Panc1 (cell line): ENCODE measurements around the gene ZFP3. TPM values are rescaled to one million over a fixed set of nuclear protein-coding genes. Genes with fewer than 3 reads are reported as not detected.
"Not testable (repeated sequence)": the region's sequence is repeated elsewhere in the genome, so short reads cannot be mapped to it uniquely, and the experiment has no call there.

Experiments
- ATAC-seq: fragments of 200-7000 bp; cut with Tn5 transposase; 2 replicates; pipeline ENCODE4 v1.9.1; 2020; ENCODE audit warnings: mild to moderate bottlenecking, moderate library complexity
- Bru-seq: library from RNA; stranded (reverse); fragments of 400-500 nt; gene quantifications from one replicate; lab custom pipeline; 2021; lab: Mats Ljungman, UMichigan
- BruChase-seq, 2 experiments: library from RNA; stranded (reverse); fragments of 400-500 nt; gene quantifications; one replicate each; lab custom pipeline; 2021; lab: Mats Ljungman, UMichigan
- BruUV-seq: library from RNA; stranded (reverse); fragments of 400-500 nt; replicated peaks from 2 replicates; lab custom pipeline; 2021; lab: Mats Ljungman, UMichigan
- CTCF ChIA-PET: fragments of 300-600 bp; sonication (Branson Sonifier 250); formaldehyde crosslinking; loops from one replicate; lab custom pipeline; 2022; ENCODE audit warnings: antibody characterized with exemption; lab: Charles Lee
- POLR2A ChIA-PET: fragments of 300-600 bp; sonication (Branson Sonifier 250); formaldehyde crosslinking; loops from one replicate; lab custom pipeline; 2022; ENCODE audit warnings: antibody characterized with exemption; lab: Charles Lee
- DNase-seq: peaks from one replicate; pipeline ENCODE4 v3.0.0-alpha.2; 2010; ENCODE audit warnings: low read depth, low spot score
- H3K27ac ChIP-seq: 2 replicates; pipeline ENCODE4 v1.5.1; 2011; ENCODE audit warnings: mild to moderate bottlenecking, low read length, inconsistent platforms
- H3K27me3 ChIP-seq: fragments of 200-500 bp; sonication (Bioruptor generic); 2 replicates; pipeline ENCODE4 v1.6.0; 2014; ENCODE audit warnings: low read length, inconsistent platforms; ENCODE audit not compliant: control insufficient read depth, insufficient read depth
- H3K36me3 ChIP-seq: fragments of 200-500 bp; sonication (Bioruptor generic); 2 replicates; pipeline ENCODE4 v1.5.1; 2014; ENCODE audit warnings: inconsistent platforms, mild to moderate bottlenecking, low read length, moderate library complexity; ENCODE audit not compliant: control insufficient read depth, insufficient read depth
- H3K4me1 ChIP-seq: 2 replicates; pipeline ENCODE4 v1.5.1; 2011; ENCODE audit warnings: inconsistent platforms, mild to moderate bottlenecking, low read length, moderate library complexity; ENCODE audit not compliant: control insufficient read depth, insufficient read depth
- H3K4me3 ChIP-seq, 2 experiments: 2 replicates each; pipeline ENCODE4 v1.5.1; 2011 to 2012; ENCODE audit warnings: low read depth in 2 of 2, low read length in 2 of 2, mild to moderate bottlenecking in 2 of 2, inconsistent platforms in 1 of 2, moderate library complexity in 1 of 2
- H3K9me3 ChIP-seq: fragments of 200-500 bp; sonication (Bioruptor generic); 2 replicates; pipeline ENCODE4 v1.5.1; 2014; ENCODE audit warnings: low read depth, mild to moderate bottlenecking, inconsistent platforms, low read length, moderate library complexity; ENCODE audit not compliant: control insufficient read depth, insufficient read depth
- POLR2AphosphoS5 ChIP-seq: IDR thresholded peaks from 2 replicates; pipeline ENCODE4 v1.6.1; 2012; ENCODE audit warnings: mild to moderate bottlenecking, low read depth, low read length, moderate library complexity
- REST ChIP-seq, 2 experiments: IDR thresholded peaks; 2 replicates each; pipeline ENCODE4 v1.6.1; 2011 to 2012; ENCODE audit warnings: low read depth in 2 of 2, control low read depth in 1 of 2, low read length in 1 of 2, mild to moderate bottlenecking in 1 of 2, moderate library complexity in 1 of 2; ENCODE audit not compliant: insufficient read depth in 1 of 2
- SIN3A ChIP-seq: IDR thresholded peaks from 2 replicates; pipeline ENCODE4 v1.6.1; 2012; ENCODE audit warnings: low read depth, mild to moderate bottlenecking, low read length, moderate library complexity, borderline replicate concordance; ENCODE audit not compliant: insufficient read depth
- TCF7L2 ChIP-seq: IDR thresholded peaks from 2 replicates; pipeline ENCODE4 v1.6.1; 2011; ENCODE audit warnings: mild to moderate bottlenecking, low read depth, low read length, inconsistent platforms
- in situ Hi-C: cut with HindIII; loops from 2 replicates; pipeline ENCODE4 v1.10.0; 2016; ENCODE audit warnings: low sequenced_read_pairs, low pct_unique_long_range_greater_than_20kb
- intact Hi-C: fragments of 100-400 bp; cut with micrococcal nuclease; formaldehyde crosslinking; loops from one replicate; pipeline ENCODE4 v1.10.0; 2022; ENCODE audit not compliant: unreplicated experiment
- long read RNA-seq: library from polyadenylated mRNA; unstranded; transcript quantifications from one replicate; pipeline ENCODE4 v2.0.0, GENCODE V29; 2021; ENCODE audit not compliant: unreplicated experiment
- polyA plus RNA-seq: library from polyadenylated mRNA; unstranded; fragments of >200 nt; gene quantifications from one replicate; pipeline ENCODE4 v1.2.1, GENCODE V29; 2012; ENCODE audit warnings: missing spikeins; ENCODE audit not compliant: insufficient read length
- total RNA-seq: library from RNA; stranded (reverse); gene quantifications from one replicate; pipeline ENCODE4 v1.2.1, GENCODE V29; 2021; ENCODE audit not compliant: unreplicated experiment
- TF ChIP-seq, protein P1 (sequence below): fragments of 450-650 bp; IDR thresholded peaks from 2 replicates; pipeline ENCODE4 v1.5.1; 2017; ENCODE audit warnings: mild to moderate bottlenecking

The ZFP3 gene
- total RNA-seq (not detected), Bru-seq, nascent RNA (percentile 15 among the genes with signal in this experiment), BruChase-seq, experiment 1, labeled RNA remaining after a 2-hour chase (percentile 14 among the genes with signal in this experiment), BruChase-seq, experiment 2, labeled RNA remaining after a 6-hour chase (percentile 23 among the genes with signal in this experiment)
- not detected for polyA plus RNA-seq
- long read RNA-seq, result 0 reads

DNA sequence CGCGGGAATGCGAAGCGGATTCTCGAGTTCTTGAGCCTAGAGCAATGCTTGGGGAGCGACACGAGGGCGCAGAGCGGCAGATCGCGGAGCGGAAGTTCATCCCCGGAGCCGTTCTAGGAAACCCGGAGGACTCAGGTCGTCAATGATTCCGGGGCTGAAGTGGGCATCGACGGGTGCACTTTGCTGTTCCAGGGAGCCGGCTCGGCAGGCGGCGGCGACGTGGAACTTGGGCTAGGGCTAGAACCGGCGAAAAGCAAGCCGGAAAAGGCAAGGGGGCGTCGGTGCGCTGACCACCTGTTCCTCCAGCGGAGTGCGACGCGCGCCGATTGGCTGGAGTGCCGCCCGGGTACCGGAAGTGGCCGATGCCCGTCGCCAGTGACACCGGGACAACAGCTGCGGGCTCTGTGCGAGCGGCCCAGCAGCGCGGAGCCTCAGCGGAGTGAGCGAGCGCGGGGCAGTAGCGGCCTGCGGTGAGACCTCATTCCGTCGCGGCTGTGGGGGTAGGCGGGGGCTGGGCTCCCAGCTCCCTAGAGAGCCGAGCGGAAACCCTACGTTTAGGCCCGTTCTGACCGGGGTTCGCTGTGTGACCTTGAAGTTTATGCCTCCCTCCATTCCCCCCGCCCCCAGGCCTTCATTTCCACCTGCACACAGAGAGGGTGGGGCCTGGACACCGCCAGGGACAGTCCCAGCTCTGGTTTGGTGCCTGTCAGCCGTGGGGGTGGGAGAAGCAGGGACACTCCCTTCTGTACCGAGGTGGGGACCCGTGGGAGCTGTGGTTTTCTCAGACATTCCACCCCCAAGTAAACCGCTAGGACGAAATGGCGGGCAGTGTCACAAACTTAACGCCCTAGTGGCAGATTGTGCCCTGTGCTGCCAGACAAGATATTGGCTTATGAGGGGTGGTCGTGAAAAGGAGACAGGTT lies at the start of gene ZFP3:
Gene ZFP3 (plus strand): TSS at position 362 of the 923 bp plus-strand sequence. CDS start 13,038 bp downstream, outside the sequence.
- no peak for DNase-seq
- CTCF ChIA-PET, result no interaction called here
- Histone ChIP-seq H3K4me1 (no peaks in the 10 kb centered on the region), H3K4me3 (peak within 1 kb of the TSS in 1 of 2 experiments; percentile 31; a peak in 1 of 4 replicates), H3K36me3 (no peaks in the 10 kb centered on the region), H3K9me3 (0 out of 2 replicates have a peak, but pooled peaks cover 3% of the 10 kb centered on the region), H3K27me3 (no peaks in the 10 kb centered on the region), H3K27ac (no peak within 1 kb of the TSS)
- intact Hi-C loops, result no loop called here
- no peak for TF ChIP-seq REST (IDR thresholded peaks at IDR 0.05; ENCODE audit: insufficient read depth in 1 of 2, low read depth in 2 of 2, low read length in 1 of 2)
- no peak for TF ChIP-seq POLR2AphosphoS5
- TF ChIP-seq, protein P1, sequence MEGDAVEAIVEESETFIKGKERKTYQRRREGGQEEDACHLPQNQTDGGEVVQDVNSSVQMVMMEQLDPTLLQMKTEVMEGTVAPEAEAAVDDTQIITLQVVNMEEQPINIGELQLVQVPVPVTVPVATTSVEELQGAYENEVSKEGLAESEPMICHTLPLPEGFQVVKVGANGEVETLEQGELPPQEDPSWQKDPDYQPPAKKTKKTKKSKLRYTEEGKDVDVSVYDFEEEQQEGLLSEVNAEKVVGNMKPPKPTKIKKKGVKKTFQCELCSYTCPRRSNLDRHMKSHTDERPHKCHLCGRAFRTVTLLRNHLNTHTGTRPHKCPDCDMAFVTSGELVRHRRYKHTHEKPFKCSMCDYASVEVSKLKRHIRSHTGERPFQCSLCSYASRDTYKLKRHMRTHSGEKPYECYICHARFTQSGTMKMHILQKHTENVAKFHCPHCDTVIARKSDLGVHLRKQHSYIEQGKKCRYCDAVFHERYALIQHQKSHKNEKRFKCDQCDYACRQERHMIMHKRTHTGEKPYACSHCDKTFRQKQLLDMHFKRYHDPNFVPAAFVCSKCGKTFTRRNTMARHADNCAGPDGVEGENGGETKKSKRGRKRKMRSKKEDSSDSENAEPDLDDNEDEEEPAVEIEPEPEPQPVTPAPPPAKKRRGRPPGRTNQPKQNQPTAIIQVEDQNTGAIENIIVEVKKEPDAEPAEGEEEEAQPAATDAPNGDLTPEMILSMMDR, result no peak
- TF ChIP-seq TCF7L2, result no peak
- no peak for TF ChIP-seq SIN3A
- in situ Hi-C loops, result no loop called here
- no peak for ATAC-seq
- POLR2A ChIA-PET, result no interaction called here
- BruUV-seq, result no TSS peak

GRCh38 chr17:5030168-5030567 lies 48.1 kb upstream of the ZFP3 start:
- H3K4me3 ChIP-seq, BruUV-seq, H3K9me3 ChIP-seq, H3K27me3 ChIP-seq, DNase-seq, in situ Hi-C loops, ATAC-seq, H3K36me3 ChIP-seq, H3K4me1 ChIP-seq, intact Hi-C loops, H3K27ac ChIP-seq: not testable (repeated sequence)
- CTCF ChIA-PET, result interaction anchor here (0.7 kb wide), 1 partner anchor 29 kb away, joined by 9 read pairs; no protein-coding TSS in a partner anchor
- POLR2A ChIA-PET, result interaction anchor here (0.6 kb wide), 1 partner anchor 25 kb away, joined by 8 read pairs; no protein-coding TSS in a partner anchor
